Middle frontal gyrus (tissue), 1 donor: ENCODE results near the gene ASIC4.

ENCODE experiments used
- DNase-seq: peaks from one replicate; pipeline ENCODE4 v3.0.0-alpha.2; 2015; ENCODE audit warnings: low spot score; ENCODE audit errors: extremely low spot score

The ASIC4 gene

GRCh38 chr2:219533930-219534661, 19.8 kb downstream of the ASIC4 start:
- DNase-seq: no peak

GRCh38 chr2:219536425-219536824, 22.1 kb downstream of the ASIC4 start:
- no peak for DNase-seq

- DNase-seq: no peak
Observed at GRCh38 chr2:219536967-219537366, 22.7 kb downstream of the ASIC4 start.

- no peak for DNase-seq
Observed at GRCh38 chr2:219537657-219538488, 23.6 kb downstream of the ASIC4 start.

GRCh38 chr2:219538504-219538951, 24.2 kb downstream of the ASIC4 start:
- DNase-seq: no peak

GRCh38 chr2:219538956-219539788, 24.9 kb downstream of the ASIC4 start:
- no peak for DNase-seq

- DNase-seq: no peak
Observed at GRCh38 chr2:219539926-219540678, 25.8 kb downstream of the ASIC4 start.

- DNase-seq: no peak
Observed at GRCh38 chr2:219540784-219541504, 26.7 kb downstream of the ASIC4 start.

GRCh38 chr2:219541611-219542180, 27.4 kb downstream of the ASIC4 start:
- DNase-seq: no peak

GRCh38 chr2:219542931-219543595, 28.8 kb downstream of the ASIC4 start:
- no peak for DNase-seq

- peak; percentile 98 for DNase-seq
Observed at GRCh38 chr2:219543596-219544358, 29.5 kb downstream of the ASIC4 start, which contains the start of the genes CHPF and TMEM198. CHPF (minus strand) TSS chr2:219543809; CDS start chr2:219543538, 271 bp downstream. TMEM198 (plus strand) TSS chr2:219544028; CDS start chr2:219544728, 700 bp downstream.

- no peak for DNase-seq
Observed at GRCh38 chr2:219544567-219544966, 30.3 kb downstream of the ASIC4 start.

GRCh38 chr2:219545295-219545942, 31.1 kb downstream of the ASIC4 start:
- DNase-seq: no peak

GRCh38 chr2:219545943-219546352, 31.7 kb downstream of the ASIC4 start:
- DNase-seq: no peak

- no peak for DNase-seq
Observed at GRCh38 chr2:219547621-219548020, 33.3 kb downstream of the ASIC4 start.

GRCh38 chr2:219548990-219549389, 34.7 kb downstream of the ASIC4 start:
- DNase-seq: no peak

GRCh38 chr2:219549619-219550018, 35.3 kb downstream of the ASIC4 start:
- no peak for DNase-seq
